ENCODE measurements around the gene ZNF330. TPM values are rescaled to one million over a fixed set of nuclear protein-coding genes. Genes with fewer than 3 reads are reported as not detected.

ZNF330 gene
- total and polyA plus RNA-seq, 10 of the 15 experiments (the other 5 are each of a cell fraction or from before 2014, with no cell fraction given) = 31.3 to 57.6 (median 44.3) TPM

- no peaks in the 10 kb centered on the region for H3K36me3 ChIP-seq (ENCODE audit: control insufficient read depth in 2 of 2, insufficient read depth in 2 of 2, low read length in 1 of 2)
- ATAC-seq (no peak), DNase-seq (ENCODE audit: low read depth, low spot score) (no peak), FAIRE-seq (no peak)
- intact Hi-C loops (cut with micrococcal nuclease; ENCODE audit: unreplicated experiment) (no loop called here), in situ Hi-C loops (cut with MboI) (no loop called here)
- BruUV-seq (replicated peaks) = no TSS peak
- no peaks in the 10 kb centered on the region for H3K79me2 ChIP-seq (ENCODE audit: control insufficient read depth, insufficient read depth, low read length)
- H3K9ac ChIP-seq (ENCODE audit: control insufficient read depth, insufficient read depth, low read length) = no peak overlapping the region
- POLR2A ChIA-PET = no interaction called here
- RAD21 ChIA-PET (ENCODE audit: unreplicated experiment) = no interaction called here
- H3K4me2 ChIP-seq (ENCODE audit: control insufficient read depth, insufficient read depth) = no peak overlapping the region
- TF ChIP-seq ZZZ3 (IDR thresholded peaks at IDR 0.05; ENCODE audit: control insufficient read depth, insufficient read length, low read depth) = no peak
- WGBS (ENCODE audit: insufficient coverage, insufficient replicate concordance, low lambda C conversion rate, missing lambda C conversion rate) = 4% methylated on average over 2 of the region's 2 CpGs
- H4K20me1 ChIP-seq (ENCODE audit: control insufficient read depth, insufficient read depth) = no peaks in the 10 kb centered on the region
- no peak overlapping the region for H3K4me3 ChIP-seq
- no peaks in the 10 kb centered on the region for H3K27me3 ChIP-seq (replicated peaks in 1 of 2; ENCODE audit: control insufficient read depth in 2 of 2, insufficient read depth in 2 of 2, low read length in 1 of 2)
- CTCF ChIA-PET = interaction anchor here (1.3 kb wide), 1 partner anchor 9 kb away, joined by 3 read pairs; no protein-coding TSS in a partner anchor
- H3K9me3 ChIP-seq (replicated peaks; ENCODE audit: control insufficient read depth, insufficient read depth, low read length) = no peaks in the 10 kb centered on the region
- H3K4me1 ChIP-seq (ENCODE audit: control insufficient read depth, insufficient read depth, low read length) = no peaks in the 10 kb centered on the region
- SMC1A ChIA-PET (ENCODE audit: uncharacterized antibody, unreplicated experiment) = interaction anchor here (0.6 to 1.2 kb wide), 3 partner anchors 17 to 559 kb away, joined by 3 read pairs; no protein-coding TSS in a partner anchor
- H3K27ac ChIP-seq (ENCODE audit: control insufficient read depth, insufficient read depth) = no peak overlapping the region
- H2AFZ ChIP-seq (ENCODE audit: control insufficient read depth, low read depth, low read length) = no peak overlapping the region
These were observed 25.5 kb downstream of the ZNF330 start for GRCh38 chr4:141246243-141246642.

DNA sequence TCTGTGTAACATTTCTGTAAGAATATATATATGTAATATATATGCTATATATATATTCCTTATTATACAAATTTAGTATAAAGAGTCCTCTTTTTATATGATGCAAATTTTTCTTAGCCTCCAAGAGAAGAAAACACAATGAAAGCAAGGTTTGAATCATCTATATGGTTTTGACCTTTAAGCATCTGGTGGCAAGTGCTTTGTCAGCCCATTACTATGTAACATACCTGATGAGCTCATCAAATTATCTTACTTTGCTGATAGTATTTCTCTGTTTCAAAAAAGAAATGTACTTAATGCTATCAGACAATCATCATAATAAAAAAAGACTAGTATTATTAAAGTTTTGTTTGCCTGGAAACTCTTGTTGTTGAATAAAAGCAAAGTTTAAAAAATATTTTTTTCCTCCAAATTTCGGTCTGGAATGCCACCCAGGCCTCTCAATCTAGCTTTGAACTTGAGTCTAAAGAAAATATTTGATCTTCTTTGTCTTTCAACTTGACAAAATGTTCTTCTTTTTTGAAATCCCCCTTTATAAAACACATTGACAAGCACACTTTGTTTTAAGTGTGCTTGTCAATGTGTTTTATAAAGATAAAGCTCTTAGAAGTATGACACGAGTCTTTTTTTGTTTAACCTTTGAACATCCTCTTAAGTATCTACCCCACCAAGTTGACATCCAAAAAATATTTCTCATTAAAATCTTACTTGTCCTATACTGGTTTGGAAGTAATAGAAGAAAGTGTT is 26.2 kb downstream of the ZNF330 start:
- Histone ChIP-seq H3K27ac (ENCODE audit: control insufficient read depth, insufficient read depth) (no peak overlapping the region), H3K4me2 (ENCODE audit: control insufficient read depth, insufficient read depth) (no peak overlapping the region), H3K9ac (ENCODE audit: control insufficient read depth, insufficient read depth, low read length) (no peak overlapping the region), H2AFZ (ENCODE audit: control insufficient read depth, low read depth, low read length) (no peak overlapping the region), H3K79me2 (ENCODE audit: control insufficient read depth, insufficient read depth, low read length) (no peaks in the 10 kb centered on the region), H4K20me1 (ENCODE audit: control insufficient read depth, insufficient read depth) (no peaks in the 10 kb centered on the region), H3K36me3 (ENCODE audit: control insufficient read depth in 2 of 2, insufficient read depth in 2 of 2, low read length in 1 of 2) (no peaks in the 10 kb centered on the region), H3K9me3 (replicated peaks; ENCODE audit: control insufficient read depth, insufficient read depth, low read length) (no peaks in the 10 kb centered on the region), H3K4me3 (no peak overlapping the region), H3K4me1 (ENCODE audit: control insufficient read depth, insufficient read depth, low read length) (no peaks in the 10 kb centered on the region), H3K27me3 (replicated peaks in 1 of 2; ENCODE audit: control insufficient read depth in 2 of 2, insufficient read depth in 2 of 2, low read length in 1 of 2) (no peaks in the 10 kb centered on the region)
- no peak for DNase-seq (ENCODE audit: low read depth, low spot score)
- intact Hi-C loops (cut with micrococcal nuclease; ENCODE audit: unreplicated experiment) = no loop called here
- no peak for FAIRE-seq
- ChIA-PET POLR2A (no interaction called here), CTCF (interaction anchor here (1.3 kb wide), 1 partner anchor 9 kb away, joined by 3 read pairs; no protein-coding TSS in a partner anchor), SMC1A (ENCODE audit: uncharacterized antibody, unreplicated experiment) (interaction anchor here (0.6 to 1.2 kb wide), 3 partner anchors 17 to 559 kb away, joined by 3 read pairs; no protein-coding TSS in a partner anchor), RAD21 (ENCODE audit: unreplicated experiment) (no interaction called here)
- in situ Hi-C loops (cut with MboI) = no loop called here
- no TSS peak for BruUV-seq (replicated peaks)
- ATAC-seq = no peak
- 22% methylated on average over 2 of the region's 2 CpGs for WGBS (ENCODE audit: insufficient coverage, insufficient replicate concordance, low lambda C conversion rate, missing lambda C conversion rate)
- TF ChIP-seq, protein P1, sequence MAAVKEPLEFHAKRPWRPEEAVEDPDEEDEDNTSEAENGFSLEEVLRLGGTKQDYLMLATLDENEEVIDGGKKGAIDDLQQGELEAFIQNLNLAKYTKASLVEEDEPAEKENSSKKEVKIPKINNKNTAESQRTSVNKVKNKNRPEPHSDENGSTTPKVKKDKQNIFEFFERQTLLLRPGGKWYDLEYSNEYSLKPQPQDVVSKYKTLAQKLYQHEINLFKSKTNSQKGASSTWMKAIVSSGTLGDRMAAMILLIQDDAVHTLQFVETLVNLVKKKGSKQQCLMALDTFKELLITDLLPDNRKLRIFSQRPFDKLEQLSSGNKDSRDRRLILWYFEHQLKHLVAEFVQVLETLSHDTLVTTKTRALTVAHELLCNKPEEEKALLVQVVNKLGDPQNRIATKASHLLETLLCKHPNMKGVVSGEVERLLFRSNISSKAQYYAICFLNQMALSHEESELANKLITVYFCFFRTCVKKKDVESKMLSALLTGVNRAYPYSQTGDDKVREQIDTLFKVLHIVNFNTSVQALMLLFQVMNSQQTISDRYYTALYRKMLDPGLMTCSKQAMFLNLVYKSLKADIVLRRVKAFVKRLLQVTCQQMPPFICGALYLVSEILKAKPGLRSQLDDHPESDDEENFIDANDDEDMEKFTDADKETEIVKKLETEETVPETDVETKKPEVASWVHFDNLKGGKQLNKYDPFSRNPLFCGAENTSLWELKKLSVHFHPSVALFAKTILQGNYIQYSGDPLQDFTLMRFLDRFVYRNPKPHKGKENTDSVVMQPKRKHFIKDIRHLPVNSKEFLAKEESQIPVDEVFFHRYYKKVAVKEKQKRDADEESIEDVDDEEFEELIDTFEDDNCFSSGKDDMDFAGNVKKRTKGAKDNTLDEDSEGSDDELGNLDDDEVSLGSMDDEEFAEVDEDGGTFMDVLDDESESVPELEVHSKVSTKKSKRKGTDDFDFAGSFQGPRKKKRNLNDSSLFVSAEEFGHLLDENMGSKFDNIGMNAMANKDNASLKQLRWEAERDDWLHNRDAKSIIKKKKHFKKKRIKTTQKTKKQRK (IDR thresholded peaks at IDR 0.05; ENCODE audit: low read depth, low read length) = no peak
- no peak for TF ChIP-seq MTA3 (IDR thresholded peaks at IDR 0.05; ENCODE audit: borderline replicate concordance, low read length)
- TF ChIP-seq ZNF24 (IDR thresholded peaks at IDR 0.05) = no peak
- no peak for TF ChIP-seq SREBF2 (IDR thresholded peaks at IDR 0.05; ENCODE audit: low read length)
- no peak for TF ChIP-seq HCFC1 (IDR thresholded peaks at IDR 0.05; ENCODE audit: low read length)
- TF ChIP-seq TARDBP (IDR thresholded peaks at IDR 0.05; ENCODE audit: borderline replicate concordance) = no peak
- no peak for TF ChIP-seq CHD4 (IDR thresholded peaks at IDR 0.05)
- TF ChIP-seq, protein P2, sequence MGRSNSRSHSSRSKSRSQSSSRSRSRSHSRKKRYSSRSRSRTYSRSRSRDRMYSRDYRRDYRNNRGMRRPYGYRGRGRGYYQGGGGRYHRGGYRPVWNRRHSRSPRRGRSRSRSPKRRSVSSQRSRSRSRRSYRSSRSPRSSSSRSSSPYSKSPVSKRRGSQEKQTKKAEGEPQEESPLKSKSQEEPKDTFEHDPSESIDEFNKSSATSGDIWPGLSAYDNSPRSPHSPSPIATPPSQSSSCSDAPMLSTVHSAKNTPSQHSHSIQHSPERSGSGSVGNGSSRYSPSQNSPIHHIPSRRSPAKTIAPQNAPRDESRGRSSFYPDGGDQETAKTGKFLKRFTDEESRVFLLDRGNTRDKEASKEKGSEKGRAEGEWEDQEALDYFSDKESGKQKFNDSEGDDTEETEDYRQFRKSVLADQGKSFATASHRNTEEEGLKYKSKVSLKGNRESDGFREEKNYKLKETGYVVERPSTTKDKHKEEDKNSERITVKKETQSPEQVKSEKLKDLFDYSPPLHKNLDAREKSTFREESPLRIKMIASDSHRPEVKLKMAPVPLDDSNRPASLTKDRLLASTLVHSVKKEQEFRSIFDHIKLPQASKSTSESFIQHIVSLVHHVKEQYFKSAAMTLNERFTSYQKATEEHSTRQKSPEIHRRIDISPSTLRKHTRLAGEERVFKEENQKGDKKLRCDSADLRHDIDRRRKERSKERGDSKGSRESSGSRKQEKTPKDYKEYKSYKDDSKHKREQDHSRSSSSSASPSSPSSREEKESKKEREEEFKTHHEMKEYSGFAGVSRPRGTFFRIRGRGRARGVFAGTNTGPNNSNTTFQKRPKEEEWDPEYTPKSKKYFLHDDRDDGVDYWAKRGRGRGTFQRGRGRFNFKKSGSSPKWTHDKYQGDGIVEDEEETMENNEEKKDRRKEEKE (IDR thresholded peaks at IDR 0.05) = no peak
- TF ChIP-seq KLF5 (IDR thresholded peaks at IDR 0.05; ENCODE audit: partially characterized antibody) = no peak
- no peak for TF ChIP-seq BACH1 (IDR thresholded peaks at IDR 0.05; ENCODE audit: borderline replicate concordance)
- TF ChIP-seq CHD1 (IDR thresholded peaks at IDR 0.05; ENCODE audit: low read depth, low read length) = no peak

Measured in GM12878 (cell line).